ENCODE results near the gene C16orf78. TPM values are rescaled to one million over a fixed set of nuclear protein-coding genes. Genes with fewer than 3 reads are reported as not detected.

The C16orf78 gene
- total and polyA plus RNA-seq, 4 experiments from 2014 or later: not detected

DNA sequence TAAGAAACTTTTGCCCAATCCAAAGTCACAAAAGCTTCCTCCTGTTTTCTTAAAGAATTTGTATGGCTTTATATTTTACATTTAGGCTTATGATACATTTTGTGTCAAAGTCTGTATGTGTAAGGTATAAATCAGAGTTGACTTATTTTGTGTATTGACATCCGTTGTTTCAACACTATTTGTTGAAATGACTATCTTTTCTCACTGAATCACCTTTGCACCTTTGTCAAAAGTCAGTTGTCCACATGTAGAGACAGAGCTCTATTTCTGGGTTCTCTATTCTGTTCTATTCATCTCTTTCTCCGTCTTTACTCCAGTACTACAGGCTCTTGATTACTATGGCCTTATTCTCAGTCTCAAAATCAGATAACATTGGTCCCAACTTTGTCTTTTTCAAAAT lies 73.2 kb downstream of the C16orf78 start:
- intact Hi-C loops (cut with micrococcal nuclease): loop anchor here (10.0 kb wide), 1 partner anchor 408 kb away; the partner anchor contains the start of gene ZNF423
- ChIA-PET CTCF (ENCODE audit: partially characterized antibody) (no interaction called here), POLR2A (ENCODE audit: partially characterized antibody) (no interaction called here)
- H3K27ac ChIP-seq (ENCODE audit: low read depth, low read length): no peak overlapping the region
- H3K4me1 ChIP-seq (ENCODE audit: insufficient read depth, low read length): peaks cover 6% of the 10 kb centered on the region
- Mint-ChIP-seq H3K9me3 (no peaks in the 10 kb centered on the region), H3K36me3 (no peaks in the 10 kb centered on the region), H3K27me3 (peaks cover 0 to under 1% of the 10 kb centered on the region in 2 donors), H3K4me3 (no peak overlapping the region), H3K4me1 (peaks cover 3 to 15% (median 8%) of the 10 kb centered on the region in 4 donors), H3K27ac (peak overlapping the region in 1 of 7 donors; percentile 43)
- H3K36me3 ChIP-seq (ENCODE audit: insufficient read depth, low read length): no peaks in the 10 kb centered on the region
- no peaks in the 10 kb centered on the region for H3K27me3 ChIP-seq (ENCODE audit: insufficient read depth, low read length)
- DNase-seq: no peak
- H3K9me3 ChIP-seq (ENCODE audit: control insufficient read depth in 1 of 2, low read length in 2 of 2): no peaks in the 10 kb centered on the region
- no peak overlapping the region for H3K4me3 ChIP-seq (ENCODE audit: low read length in 2 of 2)

Other genes starting within 250 kb of the C16orf78 start
- gene CBLN1, start 92.0 kb upstream of the C16orf78 start, total RNA-seq: not detected
- not detected for gene CBLN1, start 92.0 kb upstream of the C16orf78 start, polyA plus RNA-seq

Measured in CD4-positive, alpha-beta memory T cell (primary cell).